Stimulated activated CD4-positive, alpha-beta T cell treated with anti-CD3 and anti-CD28 coated beads, Interleukin-4, amount 100 ng/mL, for 4 hours (primary cell): Measurements from ENCODE around the gene CPNE7.
"Not testable (repeated sequence)": the region's sequence is repeated elsewhere in the genome, so short reads cannot be mapped to it uniquely, and the experiment has no call there.

Experiments used
- DNase-seq, 2 experiments: peaks; one replicate each; pipeline ENCODE4 v3.0.0-alpha.2; 2020

The CPNE7 gene

DNA sequence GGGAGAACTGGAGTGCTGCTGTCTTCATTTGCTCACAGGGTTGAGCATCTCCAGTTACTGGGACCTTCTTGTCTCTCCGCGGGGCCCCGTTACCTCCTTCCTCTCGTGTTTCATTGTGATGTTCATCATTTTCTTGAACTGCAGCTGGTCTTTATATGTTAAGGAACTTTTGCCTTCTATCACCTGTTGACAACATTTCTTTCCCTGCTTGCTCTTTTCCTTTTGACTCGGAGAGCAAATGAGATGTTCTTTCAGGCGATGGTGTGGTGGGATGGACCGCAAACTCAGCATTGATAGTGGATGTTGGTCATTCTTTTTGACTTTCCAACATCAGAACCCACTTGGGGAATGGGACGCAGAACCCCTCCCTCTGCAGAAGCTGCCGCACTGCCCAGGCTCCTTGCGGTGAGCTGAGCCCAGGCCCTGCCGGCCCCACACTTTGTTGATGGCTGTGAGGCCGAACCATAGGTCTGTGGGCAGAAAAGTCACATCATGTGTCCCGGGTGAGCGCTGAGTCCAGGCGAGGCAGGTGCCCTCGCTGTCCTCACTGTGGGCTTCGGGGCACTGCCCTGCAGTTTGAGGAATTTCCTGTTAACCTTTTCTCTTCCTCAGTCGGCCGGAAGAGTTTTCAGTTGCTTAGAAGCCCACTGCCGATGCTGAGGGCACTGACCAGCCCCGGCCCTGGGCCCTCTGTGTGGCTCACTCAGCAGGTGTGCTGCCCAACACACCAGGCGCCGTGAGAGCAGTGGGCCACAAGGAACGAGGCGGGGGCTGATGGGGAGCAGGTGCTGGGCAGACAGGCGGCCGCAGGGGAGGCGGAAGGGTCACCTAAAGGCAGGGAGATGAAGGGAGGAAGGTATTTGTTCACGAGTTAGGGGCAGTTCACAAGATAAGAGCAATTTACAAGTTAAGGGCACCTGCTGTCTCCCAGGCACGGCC is 7.6 kb upstream of the CPNE7 start:
- no peak for DNase-seq

DNA sequence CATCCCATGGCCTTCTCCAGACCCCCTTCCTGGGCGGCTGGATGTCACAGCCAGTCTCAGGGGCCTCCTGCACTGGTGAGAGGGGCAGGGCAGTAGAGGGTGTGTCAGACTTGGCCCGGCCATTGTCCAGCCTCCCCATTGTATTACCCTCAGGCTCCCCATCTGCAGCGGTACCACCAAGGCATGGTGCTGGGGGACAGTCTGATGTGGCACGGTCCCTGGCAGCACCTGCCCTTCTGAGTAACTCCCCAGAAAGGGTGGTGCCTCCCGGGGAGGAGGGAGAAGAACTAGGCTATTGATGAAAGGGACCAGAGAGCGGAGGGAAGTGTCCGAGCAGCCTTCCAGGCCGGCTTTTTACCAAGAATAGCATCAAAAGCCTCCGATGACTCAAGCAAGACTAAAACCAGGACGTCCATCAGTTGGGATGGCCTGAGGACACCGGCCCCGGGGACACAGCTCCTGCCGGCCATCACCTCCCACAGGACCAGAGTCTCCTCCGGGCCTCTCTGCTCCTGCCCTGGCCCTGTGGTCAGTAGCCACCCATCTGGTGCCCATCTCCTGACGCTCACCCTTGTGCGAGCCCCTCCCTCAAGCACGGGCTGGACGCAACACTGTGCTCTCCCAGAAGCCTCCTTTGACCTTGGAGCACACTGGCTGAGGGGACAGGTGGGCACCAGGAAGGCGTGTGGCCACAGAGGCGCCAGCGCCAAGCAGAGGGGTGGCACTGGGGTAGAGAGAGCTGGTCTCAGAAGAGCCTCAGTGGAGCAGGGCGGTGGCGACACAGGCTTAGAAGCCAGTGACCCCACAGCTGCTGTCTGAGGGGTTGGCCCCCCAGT is 5.8 kb upstream of the CPNE7 start:
- no peak for DNase-seq

DNA sequence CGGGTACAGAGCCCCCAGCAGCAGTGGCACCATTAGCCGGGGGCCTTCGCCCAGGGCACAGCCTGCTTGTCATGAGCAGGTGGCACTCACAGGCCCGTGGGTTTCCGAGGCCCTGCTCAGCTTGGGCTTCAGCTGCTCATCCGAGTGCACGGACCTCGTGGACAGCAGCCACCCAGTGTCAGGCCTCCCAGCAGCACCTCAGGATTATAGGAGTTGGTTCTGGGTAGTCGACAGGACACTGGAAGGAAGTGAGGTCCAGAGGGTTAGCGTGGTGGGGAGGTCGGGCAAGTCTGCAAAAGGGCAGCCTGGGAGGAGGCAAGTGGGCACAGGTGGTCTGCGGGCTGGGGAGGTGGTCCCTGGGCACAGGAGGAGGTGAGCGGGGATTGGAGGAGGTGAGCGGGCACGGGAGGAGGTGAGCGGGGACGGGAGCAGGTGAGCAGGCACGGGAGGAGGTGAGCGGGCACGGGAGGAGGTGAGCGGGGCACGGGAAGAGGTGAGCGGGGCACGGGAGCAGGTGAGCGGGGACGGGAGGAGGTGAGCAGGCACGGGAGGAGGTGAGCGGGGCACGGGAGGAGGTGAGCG is 5.1 kb upstream of the CPNE7 start:
- DNase-seq, result no peak

DNA sequence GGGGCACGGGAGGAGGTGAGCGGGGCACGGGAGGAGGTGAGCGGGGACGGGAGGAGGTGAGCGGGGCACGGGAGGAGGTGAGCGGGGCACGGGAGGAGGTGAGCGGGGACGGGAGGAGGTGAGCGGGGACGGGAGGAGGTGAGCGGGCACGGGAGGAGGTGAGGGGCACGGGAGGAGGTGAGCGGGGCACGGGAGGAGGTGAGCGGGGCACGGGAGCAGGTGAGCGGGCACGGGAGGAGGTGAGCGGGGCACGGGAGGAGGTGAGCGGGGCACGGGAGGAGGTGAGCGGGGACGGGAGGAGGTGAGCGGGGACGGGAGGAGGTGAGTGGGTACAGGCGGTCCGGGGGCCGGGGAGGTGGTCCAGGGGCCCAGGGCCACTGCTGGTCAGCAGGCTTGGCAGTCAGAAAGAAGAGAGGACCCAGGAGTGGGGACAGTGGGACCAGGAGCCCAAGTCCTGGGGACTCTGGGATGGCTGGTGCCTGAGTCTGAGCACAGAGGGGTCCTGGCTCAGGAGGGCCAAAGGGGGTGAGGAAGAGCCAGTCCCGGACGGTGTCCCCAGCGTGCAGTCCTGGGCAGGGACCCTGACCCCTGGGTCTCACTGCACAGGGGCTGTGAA is 4.5 kb upstream of the CPNE7 start:
- not testable (repeated sequence) for DNase-seq

DNA sequence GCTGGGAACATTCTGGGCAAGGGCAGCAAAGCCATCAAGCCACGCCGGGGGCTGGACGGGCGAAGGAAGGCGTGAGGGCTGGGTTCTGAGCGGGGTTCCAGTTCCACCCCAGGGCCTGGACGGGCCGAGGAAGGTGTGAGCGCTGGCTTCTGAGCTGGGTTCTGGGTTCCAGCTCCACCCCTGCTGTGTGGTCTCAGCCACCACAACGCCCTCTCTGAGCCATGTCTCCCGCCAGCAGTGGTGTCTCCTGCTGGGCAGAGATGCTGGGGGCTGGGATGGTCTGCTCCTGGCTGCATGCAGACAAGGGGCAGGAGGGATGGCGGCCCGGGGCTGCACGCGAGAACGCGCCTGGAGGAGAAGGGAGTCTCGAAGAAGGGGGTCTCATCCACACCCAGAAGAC is 3.9 kb upstream of the CPNE7 start:
- DNase-seq, result no peak

DNA sequence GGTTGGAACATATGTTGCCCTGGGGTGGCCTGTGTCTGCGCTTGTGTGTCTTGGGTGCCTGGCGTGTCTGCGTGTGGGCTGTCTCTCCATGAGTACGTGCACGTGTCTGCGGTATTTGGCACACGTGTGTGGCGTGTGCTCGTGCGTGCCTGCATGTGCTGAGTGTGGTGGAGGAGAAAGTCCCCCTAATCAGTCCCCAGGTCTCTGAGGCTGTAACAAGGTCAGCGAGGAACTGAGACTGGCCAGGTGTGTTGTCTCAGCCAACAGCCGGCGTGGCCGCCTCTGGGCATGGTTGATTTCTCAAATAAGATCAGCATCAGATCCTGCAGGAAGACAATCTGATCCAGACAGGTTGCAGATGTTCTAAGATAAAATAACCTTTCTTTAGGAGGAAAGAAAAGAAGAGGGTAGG is 3.5 kb upstream of the CPNE7 start:
- no peak for DNase-seq

DNA sequence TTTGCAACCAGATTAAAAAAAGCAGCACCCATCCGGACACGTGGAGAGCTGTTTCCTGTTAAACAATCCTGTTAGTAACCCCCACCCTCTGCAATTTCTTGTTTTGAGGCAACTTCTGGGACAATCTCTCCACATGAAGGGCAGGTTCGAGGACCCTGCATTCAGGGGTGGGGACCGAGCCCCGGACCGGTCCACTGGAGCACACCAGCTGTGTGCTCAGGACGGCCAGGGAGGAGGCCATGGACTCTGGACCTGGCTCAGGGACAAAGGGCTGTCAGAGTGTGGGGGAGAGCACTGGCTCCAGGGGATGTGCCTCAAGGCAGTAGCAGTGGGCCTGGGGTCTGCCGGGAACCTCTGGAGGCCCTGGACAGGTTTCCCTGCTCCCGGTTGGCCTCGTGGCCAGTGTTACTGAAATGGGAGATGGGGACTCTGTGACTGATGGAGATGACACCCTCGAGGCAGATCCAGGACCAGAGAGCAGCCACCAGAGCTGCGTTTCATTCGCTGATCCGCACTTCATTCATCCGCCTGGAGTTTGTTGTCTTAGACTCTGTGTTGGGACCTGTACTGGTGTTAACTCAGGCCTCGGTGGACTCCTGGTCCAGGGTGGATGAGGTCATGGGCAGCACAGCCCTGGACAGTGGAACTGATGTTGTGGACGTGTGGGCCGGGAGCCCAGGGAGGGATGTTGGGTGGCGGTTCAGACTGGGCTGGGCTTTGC is 2.9 kb upstream of the CPNE7 start:
- no peak for DNase-seq

DNA sequence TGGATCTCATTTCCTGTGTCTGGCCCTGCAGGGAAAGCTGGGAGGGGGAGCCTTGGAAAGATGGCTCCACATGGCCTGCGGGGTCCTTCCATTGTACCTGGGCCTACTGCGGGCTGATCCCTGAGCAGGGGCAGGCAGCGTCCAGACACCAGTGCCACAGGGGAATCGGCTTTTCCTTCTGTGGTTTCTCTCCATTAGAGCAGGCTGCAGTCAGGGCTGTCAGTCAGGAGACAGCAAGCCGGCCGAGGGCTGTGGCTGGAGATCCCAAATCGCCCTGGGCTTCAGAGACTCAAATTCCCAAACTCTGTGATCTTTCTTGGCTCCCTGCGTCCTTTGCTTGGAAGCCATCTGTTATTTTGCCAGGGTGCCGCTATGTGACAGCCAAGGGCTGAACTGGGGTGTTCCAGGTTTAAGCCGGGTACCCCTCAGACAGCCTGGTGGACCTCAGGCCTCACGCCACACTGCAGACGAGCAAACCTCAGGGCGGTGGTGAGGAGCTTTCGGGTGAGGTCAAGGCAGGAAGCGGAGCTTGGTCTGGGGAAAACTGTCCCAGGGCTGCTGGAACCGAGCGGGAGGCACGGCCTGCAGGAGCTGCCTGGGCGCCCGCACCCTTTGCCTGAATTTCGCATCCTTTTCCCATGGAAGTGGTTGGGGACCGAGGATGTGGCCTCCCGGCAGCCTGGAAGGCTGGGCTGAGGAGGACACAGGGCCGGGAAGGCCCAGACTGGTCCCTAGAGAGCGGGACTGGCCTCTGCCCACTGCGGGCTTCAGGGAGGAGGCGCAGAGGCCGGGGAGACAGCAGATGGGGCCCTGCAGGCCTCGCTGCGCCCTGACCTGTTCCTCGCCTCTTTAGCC is 1.5 kb upstream of the CPNE7 start:
- no peak for DNase-seq

DNA sequence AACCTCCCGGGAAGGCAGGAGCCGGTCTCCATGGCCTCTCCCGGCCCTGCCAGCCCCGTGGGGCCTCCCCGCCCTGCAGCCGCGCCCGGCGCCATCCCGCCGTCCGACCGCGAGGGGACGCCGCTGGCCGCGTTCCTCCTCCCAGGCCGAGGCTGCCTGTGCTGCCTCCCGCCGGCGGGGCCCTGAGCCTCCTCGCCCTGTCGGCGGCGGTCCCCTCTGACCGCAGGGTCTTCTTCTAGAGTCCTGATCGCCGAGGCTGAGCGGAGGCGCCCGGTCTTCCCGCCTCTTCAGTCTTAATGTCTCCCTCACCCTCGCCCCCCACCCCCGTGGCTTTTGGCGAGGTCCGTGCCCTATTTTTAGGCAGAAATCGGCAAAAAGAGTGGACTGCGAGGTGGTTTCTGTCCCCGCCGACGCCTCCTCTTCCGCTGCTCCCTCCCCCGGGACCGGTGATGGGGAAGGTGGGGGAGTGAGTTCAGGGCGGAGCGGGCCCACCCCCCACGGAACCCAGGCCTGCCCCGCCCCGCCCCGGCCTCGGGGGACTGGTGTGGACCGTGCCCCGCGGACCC is 794 bp upstream of the CPNE7 start:
- DNase-seq, result peak in 1 of 2 experiments; percentile 60

DNA sequence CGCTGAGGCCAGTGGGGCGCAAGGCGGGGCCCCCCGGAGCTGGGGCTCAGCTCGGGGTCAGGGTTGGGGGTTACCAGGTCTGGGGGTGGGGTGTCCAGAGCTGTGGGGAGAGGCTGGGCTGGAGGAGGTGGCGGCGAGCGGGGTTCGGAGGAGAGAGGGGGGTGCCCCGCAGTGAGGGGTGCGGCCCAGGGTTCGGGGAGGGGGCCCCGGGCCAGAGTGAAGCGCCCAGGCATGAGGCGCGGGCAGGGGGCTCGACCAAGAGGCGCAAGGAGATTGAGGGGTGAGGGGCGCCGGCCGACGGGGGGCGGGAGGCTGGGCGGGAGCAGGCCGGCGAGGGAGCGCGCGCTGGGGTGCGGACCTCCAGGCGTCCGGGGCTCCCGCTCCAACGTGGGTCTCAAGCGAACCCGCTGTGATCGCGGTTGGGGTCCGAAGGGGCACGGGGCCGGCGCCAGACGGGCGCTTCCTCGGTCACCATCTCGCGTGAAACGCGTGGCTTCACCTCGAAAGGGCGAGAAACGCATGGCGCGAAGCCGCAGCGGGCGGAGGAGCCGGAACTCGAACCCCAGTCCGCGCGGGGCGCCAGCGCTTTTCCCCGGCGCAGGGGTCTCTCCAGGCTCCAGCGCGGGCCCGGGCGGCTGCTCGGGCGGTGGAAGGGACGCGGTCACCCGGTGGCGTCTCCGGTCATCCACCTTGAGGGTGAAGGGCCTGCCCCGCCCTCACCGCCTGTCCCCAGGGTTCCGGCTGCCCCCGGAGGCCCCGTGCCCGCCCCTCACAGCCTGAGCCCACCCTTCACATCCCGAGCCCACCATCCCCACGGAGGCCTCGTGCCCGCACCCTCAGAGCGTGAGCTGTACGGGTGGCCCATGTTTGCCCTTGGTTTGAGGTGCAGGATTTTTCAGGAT is 846 bp downstream of the CPNE7 start:
- DNase-seq, result no peak

DNA sequence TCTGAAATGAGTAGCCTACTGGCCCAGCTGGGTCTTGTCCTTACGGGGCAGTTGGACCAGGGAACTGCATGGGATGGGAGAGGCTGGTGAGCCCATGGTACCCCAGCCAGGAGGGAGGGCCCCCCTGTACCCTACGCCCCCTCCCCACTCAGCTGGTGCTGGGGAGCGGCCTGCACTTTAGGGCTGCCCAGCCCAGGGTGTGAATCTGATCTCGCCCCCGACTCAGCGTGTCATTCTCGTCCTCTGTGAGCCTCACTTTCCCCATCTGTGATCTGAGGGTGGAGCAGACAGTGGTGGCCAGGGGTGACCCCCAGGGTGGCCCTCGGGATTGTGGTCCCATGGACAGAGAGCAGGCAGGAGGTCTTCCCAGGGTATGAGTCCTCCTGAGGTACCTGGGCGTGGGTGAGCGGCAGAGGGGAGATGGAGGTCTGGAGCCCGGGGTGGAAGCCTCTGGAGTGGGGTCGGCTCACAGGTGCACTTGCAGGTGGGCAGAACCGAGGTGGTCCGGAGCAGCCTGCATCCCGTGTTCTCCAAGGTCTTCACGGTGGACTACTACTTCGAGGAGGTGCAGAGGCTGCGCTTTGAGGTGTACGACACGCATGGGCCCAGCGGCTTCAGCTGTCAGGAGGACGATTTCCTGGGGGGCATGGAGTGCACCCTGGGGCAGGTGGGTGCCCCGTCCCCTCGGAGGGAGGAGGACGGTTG is 1.6 kb downstream of the CPNE7 start:
- no peak for DNase-seq

DNA sequence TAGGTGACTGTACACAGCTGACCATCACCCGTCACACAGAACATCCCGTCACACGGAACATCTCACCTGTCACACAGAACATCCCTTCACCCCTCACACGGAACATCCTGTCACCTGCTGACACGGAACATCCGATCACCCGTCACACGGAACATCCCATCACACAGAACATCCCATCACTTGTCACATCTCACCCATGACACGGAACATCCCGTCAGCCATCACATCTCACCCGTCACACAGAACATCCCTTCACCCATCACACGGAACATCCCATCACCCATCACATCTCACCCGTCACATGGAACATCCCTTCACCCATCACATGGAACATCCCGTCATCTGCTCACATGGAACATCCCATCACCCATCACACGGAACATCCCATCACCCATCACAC is 3.8 kb downstream of the CPNE7 start:
- no peak for DNase-seq

DNA sequence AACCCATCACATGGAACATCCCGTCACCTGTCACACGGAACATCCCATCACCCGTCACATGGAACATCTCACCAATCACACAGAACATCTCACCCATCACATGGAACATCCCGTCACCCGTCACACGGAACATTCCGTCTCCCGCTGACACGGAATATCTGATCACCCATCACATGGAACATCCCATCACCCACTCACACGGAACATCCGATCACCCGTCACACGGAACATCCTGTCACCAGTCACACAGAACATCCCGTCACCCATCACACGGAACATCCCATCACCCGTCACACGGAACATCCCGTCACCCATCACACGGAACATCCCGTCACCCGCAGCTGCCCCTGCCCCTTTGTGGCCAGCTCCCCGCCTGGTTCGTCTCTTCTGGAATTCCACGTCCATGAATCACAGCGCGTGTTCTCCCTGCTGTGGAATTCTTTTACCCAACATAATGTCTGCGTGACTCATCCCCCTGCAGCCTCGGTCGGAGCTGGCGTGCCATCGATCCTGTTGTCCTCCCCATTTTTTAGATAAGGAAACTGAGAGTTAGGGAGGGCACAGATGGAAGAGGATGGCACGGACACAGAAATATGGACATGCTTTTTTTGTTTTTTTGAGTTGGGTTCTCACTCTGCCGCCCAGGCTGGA is 5.6 kb downstream of the CPNE7 start:
- no peak for DNase-seq

DNA sequence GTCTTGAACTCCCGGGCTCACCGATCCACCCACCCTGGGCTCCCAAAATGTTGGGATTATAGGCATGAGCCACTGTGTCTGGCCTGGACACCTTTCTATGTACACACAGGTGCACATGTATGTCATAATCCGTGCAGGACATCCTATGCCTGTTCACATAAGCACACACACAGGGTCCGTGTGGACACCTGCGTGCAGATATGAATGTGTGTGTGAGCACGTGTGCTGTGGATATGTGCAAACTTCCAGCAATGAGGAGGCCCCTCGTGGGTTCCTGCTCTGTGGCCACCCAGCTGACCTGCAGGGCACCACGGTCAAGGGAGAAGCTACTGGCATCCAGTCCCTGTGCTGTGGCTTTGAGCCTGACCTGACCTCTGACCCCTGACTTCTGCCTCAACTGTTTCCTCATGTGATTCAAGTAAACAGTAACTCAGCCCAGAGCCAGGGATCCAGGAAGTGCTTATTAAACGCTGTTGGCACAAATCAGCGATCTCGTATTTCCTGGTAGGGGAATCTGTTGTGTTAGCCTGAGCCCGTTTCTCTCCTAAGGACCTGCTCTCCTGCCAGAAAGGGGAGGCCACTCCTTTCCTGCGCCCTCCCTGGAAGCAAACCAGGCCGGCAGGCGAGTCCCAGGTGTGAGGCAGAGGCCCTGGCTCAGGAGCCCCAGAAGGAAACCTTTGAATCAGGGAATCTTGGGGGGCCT is 6.5 kb downstream of the CPNE7 start:
- DNase-seq, result no peak

DNA sequence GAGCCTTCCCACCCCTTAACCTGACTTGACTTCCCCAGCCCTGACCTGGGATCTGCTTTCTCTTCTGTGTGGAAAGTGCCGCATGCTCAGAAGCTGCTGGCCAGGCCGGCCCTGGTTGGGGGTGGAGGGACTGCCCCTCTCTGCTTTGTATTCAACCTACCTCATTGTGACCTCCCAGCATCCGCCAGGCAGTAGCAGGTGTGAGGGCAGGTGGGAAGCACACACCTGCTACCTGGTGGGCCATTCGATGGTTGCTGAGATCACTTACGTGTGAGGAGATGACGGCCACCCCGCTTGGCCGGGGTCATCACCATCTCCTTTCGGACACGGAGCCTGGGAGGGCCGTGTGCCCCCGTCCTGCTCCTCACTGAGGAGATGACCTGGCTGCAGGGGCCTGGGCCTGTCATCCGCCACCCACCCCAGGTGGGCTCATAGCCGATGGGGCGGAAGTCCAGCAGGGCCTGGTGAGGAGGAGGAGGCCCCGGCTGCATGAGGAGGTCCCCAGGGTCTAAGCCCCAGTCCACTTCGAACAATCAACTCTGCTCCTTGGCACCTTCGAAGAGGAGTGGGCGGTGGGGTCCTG is 7.1 kb downstream of the CPNE7 start:
- no peak for DNase-seq

DNA sequence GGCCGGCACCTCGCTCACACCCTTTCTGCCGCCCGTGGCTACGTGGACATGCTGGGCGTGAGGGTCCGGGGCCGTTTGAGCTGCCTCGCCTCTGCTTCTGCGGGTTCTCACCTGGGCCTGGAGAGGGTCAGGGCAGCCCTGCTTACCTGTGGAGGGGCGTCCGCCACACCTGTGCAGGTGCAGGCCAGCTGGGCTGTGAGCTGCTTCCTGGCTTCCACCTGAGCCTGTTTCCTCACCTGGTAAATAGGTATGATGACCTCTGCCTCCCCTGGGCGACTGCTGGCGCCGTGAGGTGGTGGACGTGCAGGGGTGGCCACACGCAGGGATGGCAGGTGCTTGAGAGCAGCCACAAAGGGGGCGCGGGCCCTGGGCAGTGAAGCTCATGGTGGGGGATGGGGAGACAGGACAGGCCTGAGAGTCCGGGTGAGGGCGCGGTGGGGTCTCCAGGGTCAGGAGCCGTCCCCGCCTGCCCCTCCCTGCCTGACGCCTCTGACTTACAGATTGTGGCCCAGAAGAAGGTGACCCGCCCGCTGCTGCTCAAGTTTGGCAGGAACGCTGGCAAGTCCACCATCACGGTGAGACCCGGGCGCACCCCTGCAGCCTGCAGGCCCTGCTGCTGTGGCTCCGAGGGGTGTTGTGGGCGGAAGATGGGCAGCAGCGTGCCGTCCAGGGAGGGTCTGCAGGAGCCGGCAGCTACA is 7.8 kb downstream of the CPNE7 start:
- DNase-seq, result no peak
